GM21447 (cell line): Measurements from ENCODE around the gene SORL1-AS1.
A peak's percentile ranks its signal among the peaks of the same experiment; 100 is the strongest.

Experiments used
- ATAC-seq: cut with Tn5 transposase; IDR thresholded peaks from one replicate; pipeline ENCODE4 v1.9.1; 2021; ENCODE audit not compliant: unreplicated experiment

SORL1-AS1 gene

GRCh38 chr11:121452609-121453150 is at the start of gene SORL1-AS1:
SORL1-AS1 (minus strand) TSS chr11:121452967.
- ATAC-seq, result peak; percentile 19

GRCh38 chr11:121500717-121501116 is 48.0 kb upstream of the SORL1-AS1 start:
- no peak for ATAC-seq

- ATAC-seq, result no peak
Measured at GRCh38 chr11:121500275-121500674, 47.5 kb upstream of the SORL1-AS1 start.

GRCh38 chr11:121499405-121499804 is 46.6 kb upstream of the SORL1-AS1 start:
- no peak for ATAC-seq

DNA sequence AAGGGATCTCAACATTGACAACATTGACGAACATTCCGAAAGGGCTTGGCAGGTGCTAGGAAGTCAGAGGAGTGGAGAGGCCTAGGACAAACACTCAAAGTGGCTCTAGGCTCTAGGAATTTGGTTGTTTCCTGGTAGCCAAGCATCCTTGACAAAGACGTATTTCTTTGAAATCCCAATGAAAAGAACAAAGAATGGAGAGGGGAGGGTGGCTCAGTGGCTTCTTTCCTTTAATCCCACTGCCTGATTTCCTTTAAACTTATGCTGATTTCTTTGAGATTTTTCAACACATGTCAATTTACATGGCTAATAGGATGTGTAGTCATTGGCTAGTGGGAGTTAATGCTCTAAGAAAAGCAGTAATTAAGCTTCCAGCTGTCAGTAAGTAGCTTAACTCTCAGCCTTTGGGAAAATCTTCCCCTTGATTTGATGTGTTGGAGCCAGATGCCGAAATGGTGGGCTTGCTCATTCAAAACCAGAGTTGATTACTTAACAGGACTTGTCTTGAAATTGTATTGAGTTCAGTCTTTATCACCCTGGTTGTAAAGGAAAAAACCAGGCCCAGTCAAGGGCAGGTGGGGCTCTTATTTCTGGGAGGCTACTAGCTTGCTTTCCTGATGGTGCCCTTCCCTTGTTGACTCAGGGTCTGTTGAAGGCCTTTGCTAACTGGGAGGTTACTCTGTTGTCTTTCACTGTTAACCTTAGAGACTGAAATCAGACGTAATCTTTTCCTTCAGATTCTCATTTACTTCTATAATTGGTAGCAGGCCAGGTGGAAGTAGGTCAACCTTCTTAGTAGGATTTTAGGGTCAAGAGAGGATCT is 44.6 kb upstream of the SORL1-AS1 start:
- no peak for ATAC-seq

DNA sequence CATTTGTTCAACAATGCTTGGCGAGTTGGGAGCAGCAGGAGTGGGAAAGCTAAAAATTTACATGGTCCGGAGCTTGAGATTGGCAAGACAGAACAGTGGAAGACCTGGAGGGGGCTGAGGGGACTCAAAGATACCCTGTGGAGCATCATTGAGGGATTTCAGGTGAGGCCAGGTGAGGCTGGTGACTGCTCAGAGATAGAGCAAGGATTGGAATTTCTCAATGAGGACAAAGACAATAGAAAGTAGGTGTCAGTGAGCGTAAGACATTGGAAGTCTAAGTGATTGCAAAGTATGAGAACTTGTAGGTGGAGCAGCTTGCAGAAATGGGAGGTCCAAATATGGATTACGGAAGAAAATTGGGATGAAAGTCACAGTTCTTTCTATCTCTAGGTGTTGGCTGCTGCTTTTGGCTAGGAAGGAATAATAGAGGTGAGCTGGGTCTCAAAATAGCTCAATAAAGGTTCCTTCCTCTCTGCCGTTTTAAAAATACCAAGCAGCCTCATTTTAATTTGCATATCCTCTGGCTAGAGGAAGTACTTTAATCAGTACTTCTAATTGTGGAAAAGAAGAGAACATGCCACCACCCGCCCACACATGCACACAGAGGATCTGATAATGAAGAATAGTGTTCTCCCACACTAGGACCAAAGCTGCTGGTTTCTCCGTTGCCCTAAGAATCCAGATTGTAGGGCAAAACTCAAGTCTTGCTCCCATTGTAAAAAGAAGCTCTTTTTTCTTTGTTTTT is 41.8 kb upstream of the SORL1-AS1 start:
- ATAC-seq, result peak; percentile 87

DNA sequence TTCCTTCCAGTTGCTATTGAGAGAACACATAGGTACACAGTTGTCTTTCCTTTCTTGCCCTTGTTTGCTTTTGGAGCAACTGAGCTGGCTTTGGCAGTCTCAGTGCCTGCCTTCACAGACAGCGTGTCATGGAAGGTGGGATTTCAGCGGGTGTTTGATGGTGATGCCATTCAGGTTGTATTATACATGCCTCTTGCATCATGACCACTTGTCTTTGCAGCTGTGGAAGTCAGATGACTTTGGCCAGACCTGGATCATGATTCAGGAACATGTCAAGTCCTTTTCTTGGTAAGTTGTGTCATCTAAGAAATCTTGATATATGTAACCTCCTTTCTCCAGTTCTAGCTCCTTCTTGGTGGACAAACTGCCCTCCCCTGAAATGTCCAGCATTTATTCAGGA is 37.1 kb upstream of the SORL1-AS1 start:
- no peak for ATAC-seq

GRCh38 chr11:121488641-121489040 is 35.9 kb upstream of the SORL1-AS1 start:
- no peak for ATAC-seq

DNA sequence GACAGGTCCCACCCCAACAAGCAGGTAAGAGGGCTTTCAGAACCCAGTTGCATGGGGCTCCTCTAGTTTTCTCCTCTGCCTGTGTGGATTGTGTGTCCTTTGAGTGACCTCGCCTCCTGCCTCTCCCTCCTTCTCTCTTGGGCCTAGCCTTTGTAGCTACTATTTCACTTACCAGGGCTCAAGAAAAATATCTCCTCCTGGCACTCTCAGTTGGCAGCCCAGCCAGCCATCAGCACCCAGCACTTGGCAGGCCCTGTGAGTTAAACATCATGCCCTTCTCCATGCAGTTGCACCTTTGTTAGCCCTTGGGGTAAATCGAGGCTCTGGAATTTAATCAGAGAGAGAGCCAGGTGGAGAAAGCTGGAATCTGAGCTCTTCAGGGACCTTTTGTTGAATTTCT is 35.4 kb upstream of the SORL1-AS1 start:
- ATAC-seq, result no peak

DNA sequence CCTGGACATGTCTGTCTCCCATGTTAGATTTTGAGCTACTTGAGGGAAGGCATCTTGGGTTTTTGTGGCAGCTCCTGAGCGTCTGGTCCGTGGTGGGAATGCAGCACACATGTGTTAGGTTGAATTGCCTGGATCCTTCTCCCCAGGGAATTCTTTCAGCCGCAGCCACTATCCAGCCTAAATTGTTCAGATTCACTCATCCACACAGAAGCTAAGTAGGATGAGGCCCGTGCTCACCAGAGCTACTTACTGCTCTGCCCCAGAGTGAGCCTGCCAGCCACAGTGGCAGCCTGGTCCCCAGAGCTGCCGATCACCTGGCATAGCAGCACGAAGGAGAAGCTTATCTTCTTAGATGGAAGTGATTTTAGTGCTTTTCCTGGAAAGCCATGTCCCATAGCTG is 34.4 kb upstream of the SORL1-AS1 start:
- ATAC-seq, result no peak

DNA sequence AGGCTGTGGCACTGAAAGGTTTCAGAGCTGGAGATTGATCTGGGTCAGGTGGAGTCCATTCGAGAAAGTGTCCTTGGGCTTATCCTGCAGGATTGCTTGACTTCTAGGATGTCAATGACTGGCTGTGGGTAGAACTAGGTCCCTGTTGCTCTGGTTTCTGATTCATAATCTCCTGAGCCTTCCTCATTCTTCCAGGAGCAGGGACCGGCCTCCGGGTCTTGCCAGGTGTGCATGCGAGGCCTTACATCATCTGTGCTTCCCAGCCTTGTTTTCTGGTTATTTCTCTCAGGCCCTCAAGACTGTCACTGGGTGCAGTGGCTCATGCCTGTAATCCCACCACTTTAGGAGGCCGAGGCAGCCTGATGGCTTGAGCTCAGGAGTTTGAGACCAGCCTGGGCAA is 33.3 kb upstream of the SORL1-AS1 start:
- no peak for ATAC-seq

DNA sequence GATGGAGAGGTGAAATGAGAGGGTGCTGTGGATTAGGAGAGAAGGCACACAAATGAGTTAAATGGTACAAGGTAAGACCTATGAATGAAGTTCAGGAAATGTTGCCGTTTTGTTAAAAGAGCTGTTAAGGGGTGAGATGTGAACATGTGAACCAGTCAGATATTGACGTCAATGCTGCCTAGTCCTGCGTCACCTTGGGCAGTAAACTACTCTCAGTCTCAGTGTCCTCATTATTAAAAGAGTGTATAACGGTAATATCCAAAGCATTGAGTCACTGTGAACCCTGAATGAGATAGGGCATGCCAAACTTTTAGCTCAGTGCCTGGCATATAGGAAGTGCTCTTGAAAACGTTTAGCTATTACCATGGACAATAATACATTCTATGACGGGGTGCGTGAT is 32.4 kb upstream of the SORL1-AS1 start:
- ATAC-seq, result no peak

DNA sequence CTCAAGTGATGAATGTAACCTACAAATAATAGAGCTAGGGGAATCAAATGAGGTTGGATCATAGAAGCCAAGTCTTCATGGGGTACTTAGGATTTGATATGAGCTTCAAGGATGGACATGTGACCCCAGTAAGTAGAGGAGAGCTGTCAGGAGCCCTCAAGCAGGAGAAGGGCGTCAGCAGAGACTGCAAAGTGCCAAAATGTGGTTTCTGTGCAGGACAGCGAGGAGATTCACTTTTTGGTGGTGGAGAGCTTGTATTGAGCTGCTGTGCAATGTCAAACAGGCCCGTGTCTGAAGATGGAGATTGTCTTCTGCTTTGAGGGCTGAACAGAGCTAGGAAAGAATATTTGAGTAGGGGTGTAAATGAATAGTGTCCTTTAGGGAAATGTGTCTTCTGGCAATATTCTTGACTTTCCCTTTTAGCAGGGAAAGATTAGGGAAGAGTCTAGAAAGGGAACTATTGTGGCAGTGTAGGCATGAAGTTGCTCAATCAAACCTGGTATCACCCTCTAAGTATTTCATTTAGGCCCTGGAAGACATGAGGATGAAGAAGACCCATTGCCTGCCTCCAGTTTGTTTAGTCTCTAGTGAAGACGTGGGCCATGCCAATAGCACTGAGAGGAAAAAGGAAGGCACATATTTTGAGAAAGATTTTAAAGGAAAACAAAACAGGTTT is 31.2 kb upstream of the SORL1-AS1 start:
- no peak for ATAC-seq

- peak; percentile 84 for ATAC-seq
Measured at GRCh38 chr11:121482231-121483129, 29.7 kb upstream of the SORL1-AS1 start.

GRCh38 chr11:121481484-121482230 is 28.9 kb upstream of the SORL1-AS1 start:
- peak; percentile 56 for ATAC-seq

GRCh38 chr11:121479698-121480238 is 27.0 kb upstream of the SORL1-AS1 start:
- ATAC-seq, result no peak

- ATAC-seq, result no peak
Measured at GRCh38 chr11:121478895-121479697, 26.3 kb upstream of the SORL1-AS1 start.

DNA sequence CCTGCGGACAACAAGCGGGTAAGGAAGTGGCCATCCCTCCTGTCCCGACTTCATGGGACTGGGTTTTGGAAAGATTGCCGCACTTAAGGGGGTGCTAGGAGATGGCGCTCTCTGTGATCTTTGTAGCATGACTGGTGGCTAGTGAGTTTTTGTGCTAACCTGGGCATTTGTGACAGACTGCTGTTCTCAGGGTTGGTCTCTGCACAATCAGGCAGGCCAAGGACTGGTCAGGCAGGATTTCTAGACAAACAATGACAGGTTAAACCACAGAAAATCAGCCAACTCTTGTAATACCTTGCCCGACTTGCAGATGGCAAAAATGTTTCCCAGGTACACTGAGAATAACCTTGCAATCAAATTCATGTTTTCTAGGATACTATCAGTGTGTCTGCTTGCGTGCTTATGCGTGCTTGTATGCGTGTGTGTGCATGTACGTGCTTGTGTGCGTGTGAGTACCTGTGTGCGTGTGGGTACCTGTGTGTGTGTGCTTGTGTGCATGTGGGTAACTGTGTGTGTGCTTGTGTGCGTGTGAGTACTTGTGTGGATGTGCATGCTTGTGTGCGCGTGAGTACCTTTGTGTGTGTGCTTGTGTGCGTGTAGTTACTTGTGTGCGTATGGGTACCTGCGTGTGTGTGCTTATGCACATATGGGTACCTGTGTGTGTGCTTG is 25.6 kb upstream of the SORL1-AS1 start:
- no peak for ATAC-seq
